ENCODE measurements around the gene TXK.

Gene TXK

DNA sequence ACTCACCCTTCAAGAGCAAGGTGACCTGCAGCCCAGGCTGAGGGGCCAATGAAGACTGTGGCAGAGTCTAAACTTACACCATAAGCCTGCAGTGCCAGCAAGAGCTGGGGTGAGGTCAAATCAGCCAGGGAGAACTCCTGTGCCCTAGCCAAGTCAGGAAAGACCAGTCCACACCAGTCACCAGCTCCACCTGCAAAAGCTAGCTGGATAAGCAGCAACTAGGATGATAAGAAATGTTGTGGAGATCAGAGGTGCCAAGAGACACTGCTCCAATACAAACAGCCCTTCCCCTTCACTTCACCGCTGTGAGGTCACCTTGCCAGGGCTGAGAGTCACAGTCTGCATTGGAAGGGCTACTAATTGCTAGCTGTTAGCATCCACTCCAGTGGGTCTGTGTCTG, 86.2 kb downstream of the TXK start:
- no peak for DNase-seq (ENCODE audit: low read depth)

DNA sequence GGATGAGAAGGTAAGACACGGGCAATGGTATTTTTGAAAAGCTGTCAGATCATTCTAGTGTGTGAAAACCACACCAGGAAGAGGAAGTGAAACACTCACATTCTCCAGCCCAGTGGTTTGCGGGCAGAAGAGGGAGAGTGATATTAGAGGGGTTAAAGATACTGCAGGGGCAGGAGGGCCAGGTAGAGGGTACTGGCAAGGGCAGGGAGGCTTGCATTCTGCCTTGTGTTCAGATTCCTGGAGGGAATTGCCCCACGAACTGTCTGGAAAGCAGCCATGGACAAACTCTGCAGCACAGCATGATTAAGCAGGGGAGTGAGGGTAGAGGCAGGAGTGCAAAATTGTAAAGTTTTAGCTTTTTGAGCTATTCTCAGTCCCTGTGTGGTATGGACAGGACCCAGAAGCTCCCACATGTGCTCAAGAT, 86.6 kb downstream of the TXK start:
- DNase-seq (ENCODE audit: low read depth), result no peak

- DNase-seq (ENCODE audit: low read depth), result no peak
Observed at GRCh38 chr4:48046059-48046458, 88.0 kb downstream of the TXK start.

GRCh38 chr4:48044298-48044697, 89.8 kb downstream of the TXK start:
- DNase-seq (ENCODE audit: low read depth), result no peak

- no peak for DNase-seq (ENCODE audit: low read depth)
Observed at GRCh38 chr4:48043504-48043903, 90.5 kb downstream of the TXK start.

- no peak for DNase-seq (ENCODE audit: low read depth)
Observed at GRCh38 chr4:48042979-48043461, 91.0 kb downstream of the TXK start.

DNA sequence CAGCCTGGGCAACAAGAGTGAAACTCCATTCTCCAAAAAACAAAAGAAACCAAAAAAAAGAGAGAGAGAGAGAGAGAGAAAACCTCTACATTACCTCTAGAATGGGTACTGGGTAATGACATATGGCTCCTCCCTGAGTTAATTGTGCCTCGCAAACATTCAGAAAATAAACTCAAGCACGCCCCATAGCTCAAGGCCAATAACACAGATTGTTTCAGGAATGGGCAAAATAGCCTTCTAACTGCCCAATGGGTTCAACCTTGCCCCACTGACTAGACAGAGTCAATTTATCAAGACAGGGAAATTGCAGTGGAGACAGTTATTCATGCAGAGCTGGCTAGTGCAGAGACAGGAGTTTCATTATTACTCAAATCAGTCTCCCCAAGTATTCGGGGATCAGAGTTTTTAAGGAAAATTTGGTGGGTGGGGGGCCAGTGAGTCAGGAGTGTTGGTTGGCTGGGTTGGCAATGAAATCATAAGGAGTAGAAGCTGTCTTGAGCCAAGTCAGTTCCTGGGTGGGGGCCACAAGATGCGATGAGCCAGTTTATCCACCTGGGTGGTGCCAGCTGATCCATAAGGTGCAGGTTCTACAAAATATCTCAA, 92.4 kb downstream of the TXK start:
- no peak for DNase-seq (ENCODE audit: low read depth)

DNA sequence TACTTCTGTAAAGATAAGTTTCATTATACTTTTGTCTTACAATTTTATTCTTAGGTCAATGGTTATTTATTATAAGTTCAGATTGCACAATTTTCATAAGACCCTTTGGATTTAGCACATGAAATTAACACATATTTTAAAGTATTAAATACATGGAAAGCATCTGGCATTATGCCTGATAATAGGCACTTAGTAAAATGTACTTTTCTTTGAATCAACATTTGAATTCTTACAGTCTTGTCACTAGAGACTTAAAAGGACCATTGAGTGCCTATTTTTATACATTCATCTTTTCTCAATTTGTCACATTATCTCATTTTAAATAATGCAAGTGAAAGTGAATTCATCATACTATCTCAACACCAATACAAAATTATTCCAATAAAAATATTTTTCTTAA, 94.5 kb downstream of the TXK start:
- DNase-seq (ENCODE audit: low read depth), result no peak

GRCh38 chr4:48038666-48039065, 95.4 kb downstream of the TXK start:
- DNase-seq (ENCODE audit: low read depth), result no peak

DNA sequence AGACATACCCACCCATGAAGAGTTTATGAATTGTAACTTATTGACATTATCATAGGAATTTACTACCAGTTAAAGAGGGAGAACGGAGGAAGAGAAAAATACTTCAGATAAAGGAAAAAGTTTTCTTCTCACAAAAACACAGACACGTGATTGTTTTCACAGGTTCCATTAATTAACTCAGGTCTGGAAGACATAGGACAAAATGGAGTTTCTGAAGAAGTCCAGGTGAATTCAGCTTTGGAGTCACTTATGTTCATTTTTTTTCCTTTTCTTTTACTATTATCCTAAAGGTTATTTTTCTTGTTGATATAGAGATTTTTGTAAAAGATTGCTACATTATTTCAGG, 97.0 kb downstream of the TXK start:
- no peak for DNase-seq (ENCODE audit: low read depth)

- no peak for DNase-seq (ENCODE audit: low read depth)
Observed at GRCh38 chr4:48035952-48036351, 98.1 kb downstream of the TXK start.

GRCh38 chr4:48033825-48034413, 100.1 kb downstream of the TXK start:
- DNase-seq (ENCODE audit: low read depth), result no peak

DNA sequence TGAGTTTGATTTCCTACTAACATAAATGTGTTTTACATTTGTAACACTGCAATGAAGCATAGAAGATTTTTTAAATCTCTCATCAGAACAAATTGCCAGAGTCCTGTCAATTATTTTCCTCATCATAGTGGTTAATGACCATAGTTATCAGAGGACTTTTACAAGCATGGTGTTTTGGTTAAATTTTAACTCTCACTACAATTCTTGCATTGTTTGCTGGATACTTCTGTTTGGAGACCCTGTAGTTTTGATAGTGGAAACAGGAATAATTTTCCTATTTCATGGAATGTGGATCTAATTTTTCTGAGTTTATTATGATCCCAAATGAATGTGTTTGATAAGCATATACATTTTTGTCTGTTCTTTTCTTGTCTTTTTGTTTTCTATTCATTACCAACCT, 100.6 kb downstream of the TXK start:
- no peak for DNase-seq (ENCODE audit: low read depth)

DNA sequence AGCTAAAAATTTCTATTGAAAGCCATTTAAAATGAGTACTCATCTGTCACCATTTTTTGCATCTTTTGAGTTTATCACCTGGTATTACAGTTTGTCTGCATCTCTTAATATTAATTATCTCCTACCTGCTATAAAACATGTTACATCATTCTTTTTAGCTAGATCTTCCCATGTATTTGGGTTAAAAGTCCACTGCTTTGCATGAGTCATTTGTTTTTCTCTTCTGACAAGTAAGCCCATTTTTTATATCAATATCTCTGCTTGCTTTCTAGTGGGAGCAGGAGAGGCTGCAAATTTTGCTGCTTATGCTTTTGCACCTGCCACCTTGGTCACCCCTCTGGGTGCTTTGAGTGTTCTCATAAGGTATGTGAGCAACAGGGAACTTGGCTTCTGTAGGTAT, 101.3 kb downstream of the TXK start:
- no peak for DNase-seq (ENCODE audit: low read depth)

DNA sequence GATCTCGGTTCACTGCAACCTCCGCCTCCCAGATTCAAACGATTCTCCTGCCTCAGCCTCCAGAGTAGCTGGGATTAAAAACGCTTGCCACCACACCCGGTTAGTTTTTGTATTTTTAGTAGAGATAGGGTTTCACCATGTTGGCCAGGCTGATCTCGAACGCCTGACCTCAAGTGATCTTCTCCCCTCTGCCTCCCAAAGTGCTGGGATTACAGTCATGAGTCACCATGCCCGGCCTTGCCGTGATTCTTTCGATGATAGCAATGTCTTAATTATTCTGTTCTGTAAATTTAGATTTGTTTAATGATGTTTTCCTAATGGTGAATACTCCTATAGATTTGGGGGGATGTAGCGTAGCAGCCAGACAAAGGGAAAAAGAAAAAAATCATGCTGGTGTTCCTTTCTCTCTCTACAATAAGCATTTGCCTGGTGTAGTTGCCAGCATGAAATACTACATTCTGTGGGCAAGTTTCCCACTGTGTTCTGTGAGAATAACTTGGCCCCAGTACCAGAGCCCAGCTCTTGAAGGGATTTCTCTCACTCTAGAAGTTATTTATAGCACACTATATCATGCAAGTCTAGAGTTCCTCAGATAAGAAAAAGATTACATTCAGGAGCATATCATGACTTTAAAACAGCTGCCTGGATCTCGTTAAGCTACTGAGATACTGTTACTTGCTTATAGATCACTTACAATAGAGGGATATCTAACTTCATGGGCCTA, 102.1 kb downstream of the TXK start:
- DNase-seq (ENCODE audit: low read depth), result no peak

GRCh38 chr4:48030470-48030869, 103.6 kb downstream of the TXK start:
- no peak for DNase-seq (ENCODE audit: low read depth)

GRCh38 chr4:48028696-48029095, 105.4 kb downstream of the TXK start:
- DNase-seq (ENCODE audit: low read depth), result no peak

DNA sequence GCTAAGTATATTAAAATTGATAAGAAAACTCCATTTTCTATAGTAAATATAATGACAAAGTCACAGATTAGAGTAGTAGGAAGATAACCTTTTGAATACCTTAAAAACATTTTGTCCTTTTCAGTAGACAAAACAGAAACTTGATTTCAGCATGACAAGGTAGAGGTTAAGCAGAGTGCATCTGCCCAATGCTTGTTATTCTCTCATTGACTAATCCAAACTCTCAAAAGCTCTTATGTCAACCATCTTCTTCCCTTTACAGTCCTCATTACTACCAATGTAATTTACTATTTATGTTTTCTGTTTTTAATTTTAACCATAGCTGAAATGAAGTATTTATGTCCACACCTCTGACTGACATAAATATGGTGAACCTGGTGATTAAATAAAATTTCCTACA, 106.4 kb downstream of the TXK start:
- no peak for DNase-seq (ENCODE audit: low read depth)

DNA sequence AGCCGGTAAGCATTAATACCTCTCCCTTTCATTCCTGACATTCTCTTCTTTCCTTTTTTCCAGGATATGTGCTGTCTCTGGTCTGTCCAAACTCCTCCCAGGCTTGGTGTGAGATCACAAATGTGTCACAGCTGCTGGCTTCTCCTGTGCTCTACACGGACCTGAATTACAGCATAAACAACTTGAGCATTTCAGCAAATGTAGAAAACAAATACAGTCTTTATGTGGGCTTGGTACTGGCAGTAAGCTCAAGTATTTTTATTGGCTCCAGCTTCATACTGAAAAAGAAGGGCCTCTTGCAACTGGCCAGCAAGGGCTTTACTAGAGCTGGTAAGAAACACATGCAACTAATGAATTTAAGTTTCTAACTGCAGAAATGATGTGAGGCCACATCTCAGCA, 109.0 kb downstream of the TXK start:
- no peak for DNase-seq (ENCODE audit: low read depth)

GRCh38 chr4:48024522-48024921, 109.5 kb downstream of the TXK start:
- no peak for DNase-seq (ENCODE audit: low read depth)

GRCh38 chr4:48022192-48022799, 111.8 kb downstream of the TXK start:
- no peak for DNase-seq (ENCODE audit: low read depth)

- no peak for DNase-seq (ENCODE audit: low read depth)
Observed at GRCh38 chr4:48021100-48021499, 113.0 kb downstream of the TXK start.

DNA sequence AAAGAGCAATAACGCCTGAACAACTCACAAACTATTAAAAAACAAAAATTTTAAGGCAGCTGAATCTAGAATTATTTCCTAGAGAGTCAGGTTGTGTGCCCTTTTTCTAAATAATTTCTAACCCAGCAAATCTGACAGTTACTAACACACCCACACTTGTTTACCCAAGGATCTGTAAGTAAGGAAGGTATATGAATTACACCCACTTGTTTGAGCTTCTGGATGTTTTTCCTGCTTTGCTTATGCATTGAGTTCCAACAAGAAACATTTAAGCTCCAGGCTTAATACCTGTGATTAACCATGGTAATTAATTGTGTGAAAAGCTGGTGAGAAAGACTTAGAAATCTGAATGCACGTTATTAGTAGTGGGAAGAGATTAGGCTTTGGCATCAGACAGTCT, 115.9 kb downstream of the TXK start:
- DNase-seq (ENCODE audit: low read depth), result no peak

Measured in GM04504 (cell line).